Upper lobe of right lung (tissue), 1 donor: ENCODE data around the gene ATP11B. TPM values are rescaled to one million over a fixed set of nuclear protein-coding genes. Genes with fewer than 3 reads are reported as not detected.
"Not testable (repeated sequence)": the region's sequence is repeated elsewhere in the genome, so short reads cannot be mapped to it uniquely, and the experiment has no call there.

Source experiments
- ATAC-seq: fragments of 200-7000 bp; cut with Tn5 transposase; one replicate; pipeline ENCODE4 v1.9.1; 2020; ENCODE audit warnings: mild to moderate bottlenecking, moderate library complexity
- DNase-seq: peaks from one replicate; pipeline ENCODE4 v3.0.0-alpha.2; 2020
- H3K27ac ChIP-seq: fragments of 200-600 bp; one replicate; pipeline ENCODE4 v1.8.0; 2022
- H3K27me3 ChIP-seq: fragments of 200-600 bp; one replicate; pipeline ENCODE4 v1.8.0; 2022; ENCODE audit warnings: mild to moderate bottlenecking
- H3K36me3 ChIP-seq: fragments of 200-600 bp; one replicate; pipeline ENCODE4 v1.8.0; 2022
- H3K4me1 ChIP-seq: fragments of 200-600 bp; one replicate; pipeline ENCODE4 v1.8.0; 2022
- H3K4me3 ChIP-seq: fragments of 200-600 bp; one replicate; pipeline ENCODE4 v1.8.0; 2022; ENCODE audit warnings: mild to moderate bottlenecking
- H3K9me3 ChIP-seq: fragments of 200-600 bp; one replicate; pipeline ENCODE4 v1.8.0; 2022
- intact Hi-C: fragments of 100-400 bp; cut with DNase I; formaldehyde crosslinking; loops from one replicate; pipeline ENCODE4 v1.11.0; 2022
- total RNA-seq: library from RNA; stranded (reverse); fragmentation: NEBNext Ultra II Directional; extraction: Animal tissue kit (Norgen Biotek cat#: 25700); gene quantifications from one replicate; pipeline ENCODE4 v1.2.1, GENCODE V29; 2021
- TF ChIP-seq, protein P1 (sequence below): fragments of 200-600 bp; IDR thresholded peaks from one replicate; pipeline ENCODE4 v1.8.0; 2022; ENCODE audit warnings: antibody characterized with exemption
- donor health status: DM: no; HTN: yes; CAD: no; lungs with severe emphysema.

The ATP11B gene
- total RNA-seq, 1 donor from 2014 or later = 70.7 TPM

DNA sequence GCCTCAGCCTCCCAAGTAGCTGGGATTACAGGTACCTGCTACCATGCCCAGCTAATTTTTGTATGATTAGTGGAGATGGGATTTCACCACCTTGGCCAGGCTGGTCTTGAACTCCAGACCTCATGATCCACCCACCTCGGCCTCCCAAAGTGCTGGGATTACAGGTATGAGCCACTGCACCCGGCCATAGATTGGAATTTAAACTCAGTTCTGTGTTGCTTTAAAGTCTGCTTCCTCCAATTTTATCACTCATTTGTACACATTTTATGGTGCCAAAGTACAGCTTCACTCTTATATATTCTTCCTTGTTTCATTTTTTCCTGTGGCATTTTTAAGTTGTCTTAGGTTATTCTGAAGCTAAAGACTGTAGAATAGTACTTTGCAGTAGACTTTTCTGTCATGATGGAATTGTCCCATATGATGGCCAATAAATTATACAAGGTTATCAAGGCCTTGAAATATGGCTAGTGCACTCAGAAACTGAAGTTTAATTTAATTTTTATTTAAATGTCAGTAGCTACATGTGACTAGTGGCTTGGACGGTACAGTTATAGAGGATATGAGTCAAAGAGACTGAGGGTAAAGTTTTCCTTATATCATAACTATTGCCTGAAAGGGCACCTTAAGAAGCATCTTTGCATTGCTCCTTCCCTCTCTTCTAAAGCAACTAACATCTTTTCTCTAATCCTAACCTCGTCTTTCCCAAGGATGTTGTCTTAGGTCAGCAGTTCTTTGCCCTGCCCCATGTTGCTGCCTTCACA, 28.1 kb downstream of the ATP11B start:
- TF ChIP-seq, protein P1, sequence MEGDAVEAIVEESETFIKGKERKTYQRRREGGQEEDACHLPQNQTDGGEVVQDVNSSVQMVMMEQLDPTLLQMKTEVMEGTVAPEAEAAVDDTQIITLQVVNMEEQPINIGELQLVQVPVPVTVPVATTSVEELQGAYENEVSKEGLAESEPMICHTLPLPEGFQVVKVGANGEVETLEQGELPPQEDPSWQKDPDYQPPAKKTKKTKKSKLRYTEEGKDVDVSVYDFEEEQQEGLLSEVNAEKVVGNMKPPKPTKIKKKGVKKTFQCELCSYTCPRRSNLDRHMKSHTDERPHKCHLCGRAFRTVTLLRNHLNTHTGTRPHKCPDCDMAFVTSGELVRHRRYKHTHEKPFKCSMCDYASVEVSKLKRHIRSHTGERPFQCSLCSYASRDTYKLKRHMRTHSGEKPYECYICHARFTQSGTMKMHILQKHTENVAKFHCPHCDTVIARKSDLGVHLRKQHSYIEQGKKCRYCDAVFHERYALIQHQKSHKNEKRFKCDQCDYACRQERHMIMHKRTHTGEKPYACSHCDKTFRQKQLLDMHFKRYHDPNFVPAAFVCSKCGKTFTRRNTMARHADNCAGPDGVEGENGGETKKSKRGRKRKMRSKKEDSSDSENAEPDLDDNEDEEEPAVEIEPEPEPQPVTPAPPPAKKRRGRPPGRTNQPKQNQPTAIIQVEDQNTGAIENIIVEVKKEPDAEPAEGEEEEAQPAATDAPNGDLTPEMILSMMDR = no peak
- no peak for ATAC-seq
- H3K9me3 ChIP-seq = no peaks in the 10 kb centered on the region
- peaks cover 23% of the 10 kb centered on the region for H3K36me3 ChIP-seq
- no peaks in the 10 kb centered on the region for H3K4me1 ChIP-seq
- no peaks in the 10 kb centered on the region for H3K27me3 ChIP-seq
- no peak overlapping the region for H3K27ac ChIP-seq
- H3K4me3 ChIP-seq = no peak overlapping the region
- no peak for DNase-seq
- intact Hi-C loops = no loop called here

- ATAC-seq, H3K27me3 ChIP-seq, DNase-seq, H3K4me1 ChIP-seq, H3K27ac ChIP-seq, H3K9me3 ChIP-seq, H3K4me3 ChIP-seq, intact Hi-C loops: not testable (repeated sequence)
- H3K36me3 ChIP-seq = peaks cover 23% of the 10 kb centered on the region
Observed at GRCh38 chr3:182822260-182822659, 29.0 kb downstream of the ATP11B start.

DNA sequence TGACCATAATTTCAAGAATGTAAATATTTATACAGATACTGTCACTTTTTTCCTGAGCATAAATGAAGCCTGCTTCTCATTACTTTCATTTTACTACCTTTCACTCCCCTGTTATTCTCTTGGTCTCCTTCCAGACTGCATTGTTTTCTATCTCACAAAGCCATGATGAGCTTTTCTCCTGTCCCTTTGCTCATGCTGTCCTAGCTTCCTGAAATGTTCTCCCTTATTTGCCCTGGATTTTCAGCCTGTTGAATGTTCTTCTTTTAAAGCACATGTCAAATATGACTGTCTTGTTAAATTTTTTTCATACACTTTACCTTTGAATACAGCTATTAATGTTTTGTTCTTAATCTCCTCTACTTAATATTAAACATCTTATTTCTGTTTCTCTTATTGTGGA, 31.7 kb downstream of the ATP11B start:
- no peak overlapping the region for H3K4me3 ChIP-seq
- TF ChIP-seq, protein P1 = no peak
- H3K27ac ChIP-seq = no peak overlapping the region
- DNase-seq = no peak
- intact Hi-C loops = no loop called here
- no peaks in the 10 kb centered on the region for H3K4me1 ChIP-seq
- H3K9me3 ChIP-seq = no peaks in the 10 kb centered on the region
- H3K36me3 ChIP-seq = peaks cover 27% of the 10 kb centered on the region
- ATAC-seq = no peak
- no peaks in the 10 kb centered on the region for H3K27me3 ChIP-seq

GRCh38 chr3:182829761-182830405, 36.6 kb downstream of the ATP11B start:
- no peak for DNase-seq
- TF ChIP-seq, protein P1 = no peak
- ATAC-seq = no peak
- H3K4me1 ChIP-seq = no peaks in the 10 kb centered on the region
- H3K4me3 ChIP-seq = no peak overlapping the region
- no peaks in the 10 kb centered on the region for H3K27me3 ChIP-seq
- intact Hi-C loops = no loop called here
- H3K27ac ChIP-seq = no peak overlapping the region
- no peaks in the 10 kb centered on the region for H3K9me3 ChIP-seq
- peaks cover 40% of the 10 kb centered on the region for H3K36me3 ChIP-seq

DNA sequence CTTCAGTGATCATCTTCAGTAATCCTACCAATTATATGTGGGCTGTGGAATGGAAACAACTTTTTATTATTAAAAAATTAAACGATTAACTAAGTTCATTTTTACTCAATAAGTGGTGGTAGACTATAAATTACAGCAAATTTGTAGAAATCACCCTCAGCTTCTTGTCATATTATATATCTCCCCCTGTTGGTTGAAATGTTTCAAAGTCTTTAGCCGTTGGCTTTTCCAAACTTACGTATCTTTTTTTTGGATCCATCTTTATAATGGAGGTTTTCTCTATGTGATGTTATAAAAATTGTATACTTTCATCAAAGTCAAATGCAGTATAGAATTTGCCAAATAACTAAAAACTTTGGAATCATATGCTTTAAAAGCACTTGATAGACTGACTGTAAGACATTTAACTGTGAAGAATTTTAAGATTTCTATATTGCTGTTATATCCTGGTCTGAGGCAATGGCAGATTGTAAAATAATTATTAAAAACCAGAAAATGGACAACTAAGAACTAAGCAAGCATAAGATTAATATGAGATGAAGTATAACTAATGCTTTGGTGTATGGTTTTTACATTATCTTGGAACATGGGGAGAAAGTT, 44.7 kb downstream of the ATP11B start:
- ATAC-seq (no peak), DNase-seq (no peak)
- Histone ChIP-seq H3K27me3 (no peaks in the 10 kb centered on the region), H3K9me3 (no peaks in the 10 kb centered on the region), H3K4me1 (no peaks in the 10 kb centered on the region), H3K27ac (no peak overlapping the region), H3K4me3 (no peak overlapping the region), H3K36me3 (peaks cover 45% of the 10 kb centered on the region)
- intact Hi-C loops = loop anchor here (5.0 kb wide), 1 partner anchor 126 kb away; no protein-coding TSS in a partner anchor
- TF ChIP-seq, protein P1 = peak; percentile 54

GRCh38 chr3:182843478-182843877, 50.2 kb downstream of the ATP11B start:
- TF ChIP-seq, protein P1 = no peak
- H3K27me3 ChIP-seq = no peaks in the 10 kb centered on the region
- DNase-seq (no peak), ATAC-seq (no peak)
- intact Hi-C loops = no loop called here
- no peak overlapping the region for H3K4me3 ChIP-seq
- H3K9me3 ChIP-seq = no peaks in the 10 kb centered on the region
- no peaks in the 10 kb centered on the region for H3K4me1 ChIP-seq
- H3K27ac ChIP-seq = no peak overlapping the region
- peaks cover 55% of the 10 kb centered on the region for H3K36me3 ChIP-seq
